Astrocyte of the spinal cord (primary cell): ENCODE data around the gene ZNF552.
"Not testable (repeated sequence)": the region's sequence is repeated elsewhere in the genome, so short reads cannot be mapped to it uniquely, and the experiment has no call there.

Experiments used
- DNase-seq: peaks from one replicate; pipeline ENCODE4 v3.0.0; 2011; ENCODE audit warnings: low read depth, low spot score
- H3K4me3 ChIP-seq: 2 replicates; pipeline ENCODE4 v1.5.1; 2011; ENCODE audit warnings: low read depth, mild to moderate bottlenecking, low read length, moderate library complexity
- CTCF ChIP-seq: IDR thresholded peaks from 2 replicates; pipeline ENCODE4 v1.5.1; 2012; ENCODE audit warnings: low read depth, mild to moderate bottlenecking, low read length, inconsistent platforms
- in situ Hi-C: cut with HindIII; loops from 2 replicates; pipeline ENCODE4 v1.10.0; 2017; ENCODE audit warnings: low sequenced_read_pairs

Gene ZNF552

GRCh38 chr19:57814505-57815246, at the start of gene ZNF552:
TSS of gene ZNF552 (minus strand) at chr19:57814913. CDS start at chr19:57814743, 170 bp downstream.
- in situ Hi-C loops: no loop called here
- peak; percentile 90 for DNase-seq
- TF ChIP-seq CTCF: no peak
- peak within 1 kb of the TSS; percentile 87 for H3K4me3 ChIP-seq

GRCh38 chr19:57862351-57862750, 47.6 kb upstream of the ZNF552 start:
- H3K4me3 ChIP-seq, in situ Hi-C loops, DNase-seq: not testable (repeated sequence)

- in situ Hi-C loops, DNase-seq, H3K4me3 ChIP-seq: not testable (repeated sequence)
Measured at GRCh38 chr19:57854117-57854516, 39.4 kb upstream of the ZNF552 start.

- in situ Hi-C loops, H3K4me3 ChIP-seq, DNase-seq: not testable (repeated sequence)
Measured at GRCh38 chr19:57851812-57852603, 37.3 kb upstream of the ZNF552 start.

GRCh38 chr19:57850553-57851017, 35.9 kb upstream of the ZNF552 start:
- H3K4me3 ChIP-seq: peak overlapping the region; percentile 78
- in situ Hi-C loops: no loop called here
- peak; percentile 64 for DNase-seq
- TF ChIP-seq CTCF: no peak

GRCh38 chr19:57849666-57850473, 35.2 kb upstream of the ZNF552 start, which contains the start of gene ZNF587:
TSS of gene ZNF587 (plus strand) at chr19:57849859. CDS start at chr19:57850039, 180 bp downstream.
- H3K4me3 ChIP-seq: peak within 1 kb of the TSS; percentile 78
- in situ Hi-C loops: not testable (repeated sequence)
- DNase-seq: peak; percentile 82

GRCh38 chr19:57849162-57849665, 34.5 kb upstream of the ZNF552 start:
- peak overlapping the region; percentile 78 for H3K4me3 ChIP-seq
- in situ Hi-C loops, DNase-seq: not testable (repeated sequence)

- in situ Hi-C loops, DNase-seq, H3K4me3 ChIP-seq: not testable (repeated sequence)
Measured at GRCh38 chr19:57847164-57847563, 32.5 kb upstream of the ZNF552 start.

GRCh38 chr19:57841122-57841763, 26.5 kb upstream of the ZNF552 start:
- DNase-seq: no peak
- no peak for TF ChIP-seq CTCF
- in situ Hi-C loops: no loop called here
- H3K4me3 ChIP-seq: no peak overlapping the region

- in situ Hi-C loops, DNase-seq, H3K4me3 ChIP-seq: not testable (repeated sequence)
Measured at GRCh38 chr19:57838622-57839191, 24.0 kb upstream of the ZNF552 start.

- H3K4me3 ChIP-seq, DNase-seq, in situ Hi-C loops: not testable (repeated sequence)
Measured at GRCh38 chr19:57836991-57837390, 22.3 kb upstream of the ZNF552 start.
